Non-pigmented ciliary epithelial cell (primary cell): Measurements from ENCODE around the gene HIVEP2.

Source experiments
- DNase-seq: peaks from one replicate; pipeline ENCODE4 v3.0.0-alpha.2; 2010; ENCODE audit warnings: low read depth

HIVEP2 gene

GRCh38 chr6:142944124-142945048, 590 bp downstream of the HIVEP2 start:
- no peak for DNase-seq

DNA sequence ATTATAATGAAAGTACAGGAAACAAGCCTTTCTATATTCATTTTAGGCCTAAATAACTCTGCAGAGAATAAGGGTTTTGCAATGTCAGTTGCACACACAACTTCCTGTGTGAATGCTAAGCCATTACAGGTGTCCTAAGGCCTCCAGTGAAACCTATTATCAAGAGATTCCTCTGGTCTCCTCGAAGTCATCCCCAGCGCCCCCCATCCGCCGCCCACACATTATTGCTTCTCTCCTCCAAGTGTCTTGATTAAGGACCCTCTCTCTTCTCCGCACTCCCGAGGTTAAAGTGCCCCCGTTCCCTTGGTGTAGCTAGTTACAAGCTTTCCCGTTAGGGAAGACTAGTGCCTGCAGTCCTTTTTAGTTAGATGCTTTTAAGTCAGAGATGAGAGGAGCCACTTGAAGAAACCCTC, 1.3 kb downstream of the HIVEP2 start:
- DNase-seq, result no peak

GRCh38 chr6:142942805-142943227, 2.2 kb downstream of the HIVEP2 start:
- DNase-seq, result no peak

- no peak for DNase-seq
Measured at GRCh38 chr6:142942238-142942637, 2.7 kb downstream of the HIVEP2 start.

- DNase-seq, result no peak
Measured at GRCh38 chr6:142941018-142941417, 4.0 kb downstream of the HIVEP2 start.

GRCh38 chr6:142940487-142940886, 4.5 kb downstream of the HIVEP2 start:
- no peak for DNase-seq

- DNase-seq, result no peak
Measured at GRCh38 chr6:142938510-142938909, 6.5 kb downstream of the HIVEP2 start.

DNA sequence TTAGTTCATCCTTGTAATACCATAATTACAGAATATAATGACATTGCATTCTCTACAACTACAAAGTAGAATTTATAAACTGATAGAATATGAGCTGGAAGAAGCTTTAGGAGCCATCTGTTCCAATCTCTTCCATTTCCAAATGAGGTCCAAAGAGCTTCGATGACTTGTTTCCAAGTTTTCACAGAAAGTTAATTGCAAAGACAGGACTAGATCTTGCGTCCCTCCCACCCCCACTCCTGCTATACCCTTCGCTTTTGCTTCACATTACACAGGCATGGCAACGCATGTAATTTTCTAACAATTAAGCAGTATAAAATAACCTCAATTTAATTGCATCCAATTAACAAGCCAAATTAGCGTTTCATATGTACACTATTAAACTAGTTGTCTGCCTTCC, 7.0 kb downstream of the HIVEP2 start:
- DNase-seq, result no peak

DNA sequence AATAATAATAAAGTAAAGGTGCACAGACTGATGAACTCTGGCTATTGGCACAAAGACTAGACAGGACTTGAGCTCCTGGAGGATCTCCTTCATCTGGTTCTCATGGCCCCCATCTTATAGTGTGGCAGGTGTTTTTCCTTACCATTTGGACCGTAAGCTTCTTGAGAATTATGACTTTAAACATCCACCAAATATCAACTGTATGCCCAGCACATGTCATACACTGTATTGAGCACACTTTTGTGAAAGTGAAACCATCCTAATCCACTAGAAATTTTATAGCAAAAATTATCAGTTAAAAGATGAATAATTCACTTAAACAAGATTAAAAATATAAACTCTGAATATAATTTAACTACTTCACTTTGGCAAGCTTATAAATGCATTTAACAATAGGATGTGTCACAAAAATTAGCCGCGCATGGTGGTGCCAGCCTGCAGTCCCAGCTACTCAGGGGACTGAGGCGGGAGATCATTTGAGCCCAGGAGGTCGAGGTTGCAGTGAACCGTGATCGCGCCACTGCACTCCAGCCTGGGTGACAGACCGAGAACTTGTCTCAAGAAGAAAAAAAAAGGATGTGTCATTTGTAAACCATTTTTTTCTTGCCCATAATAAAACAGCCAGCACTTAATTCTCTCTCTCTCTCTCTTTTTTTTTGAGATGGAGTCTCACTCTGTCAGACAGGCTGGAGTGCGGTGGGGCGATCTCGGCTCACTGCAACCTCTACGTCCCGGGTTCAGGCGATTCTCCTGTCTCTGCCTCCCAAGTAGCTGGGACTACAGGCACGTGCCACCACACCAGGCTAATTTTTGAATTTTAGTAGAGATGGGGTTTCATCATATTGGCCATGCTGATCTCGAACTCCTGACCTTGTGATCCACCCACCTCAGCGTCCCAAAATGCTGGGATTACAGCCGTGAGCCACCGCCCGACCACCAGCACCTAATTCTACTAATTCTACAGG, 9.1 kb downstream of the HIVEP2 start:
- no peak for DNase-seq

GRCh38 chr6:142934599-142934998, 10.4 kb downstream of the HIVEP2 start:
- DNase-seq, result no peak

DNA sequence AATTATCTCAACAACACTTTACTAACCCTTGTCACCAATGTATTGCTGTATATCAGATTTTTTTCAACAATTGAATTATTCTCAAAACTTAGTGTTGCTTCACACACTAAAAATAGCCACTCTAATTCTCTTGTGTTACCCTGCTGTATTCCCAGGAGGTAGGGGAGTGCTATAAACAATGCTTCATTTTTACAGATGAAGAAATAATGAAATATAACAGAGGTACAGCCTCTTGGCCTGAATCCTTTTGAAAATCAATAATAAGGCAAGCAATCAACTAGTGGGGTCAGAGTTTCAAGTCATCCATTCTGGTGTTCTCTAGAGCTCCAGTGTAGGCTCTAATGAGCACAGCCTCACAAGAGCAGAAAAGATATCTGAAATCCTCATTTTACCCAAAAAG, 10.9 kb downstream of the HIVEP2 start:
- no peak for DNase-seq

- no peak for DNase-seq
Measured at GRCh38 chr6:142933701-142934100, 11.3 kb downstream of the HIVEP2 start.

DNA sequence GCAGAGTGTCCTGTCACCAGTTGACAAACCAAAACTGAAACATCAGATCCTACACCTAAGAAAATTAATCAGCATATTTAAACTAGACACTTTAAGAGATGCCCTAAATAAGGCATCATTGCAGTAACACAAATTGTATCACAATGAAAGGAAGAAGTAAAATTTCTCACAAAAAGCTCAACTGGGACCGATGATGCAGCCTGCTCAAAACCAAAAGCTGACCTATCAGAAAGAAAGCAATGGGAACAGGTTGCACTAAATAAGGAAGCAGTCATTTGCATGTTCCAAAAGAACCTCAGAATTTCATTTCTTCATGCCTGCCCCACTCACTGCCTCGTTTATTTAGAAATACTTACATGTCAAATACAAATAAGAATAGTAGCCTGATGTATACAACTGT, 12.1 kb downstream of the HIVEP2 start:
- no peak for DNase-seq

DNA sequence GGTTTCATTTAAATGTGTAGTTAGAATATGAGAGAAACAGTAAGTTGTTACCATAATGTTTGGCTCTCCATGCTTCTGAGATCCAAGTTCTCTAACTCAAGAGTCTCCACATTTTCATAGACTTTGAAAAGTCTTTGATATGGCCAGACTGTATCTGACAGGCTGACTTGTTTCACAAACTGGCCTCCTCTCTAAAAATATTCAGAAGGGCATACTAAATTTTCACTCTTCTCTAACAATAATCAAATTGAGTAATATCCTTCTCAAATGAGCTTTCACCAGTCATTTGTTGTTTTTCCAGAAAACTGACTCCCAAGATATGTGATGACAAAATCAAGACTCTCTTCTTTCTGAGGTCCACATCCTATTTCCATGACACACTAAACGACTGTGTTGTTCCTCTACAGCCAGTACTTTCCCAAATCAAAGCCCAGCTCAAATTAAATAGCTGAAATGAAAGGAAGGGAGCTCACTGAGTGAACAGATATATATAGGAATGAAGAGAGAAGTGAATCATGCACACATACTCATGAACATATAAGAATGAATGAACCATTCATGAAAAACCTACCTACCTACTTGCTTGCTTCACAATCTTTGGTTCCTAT, 15.1 kb downstream of the HIVEP2 start:
- no peak for DNase-seq

- DNase-seq, result no peak
Measured at GRCh38 chr6:142927904-142928303, 17.1 kb downstream of the HIVEP2 start.

GRCh38 chr6:142927271-142927580, 17.8 kb downstream of the HIVEP2 start:
- no peak for DNase-seq

DNA sequence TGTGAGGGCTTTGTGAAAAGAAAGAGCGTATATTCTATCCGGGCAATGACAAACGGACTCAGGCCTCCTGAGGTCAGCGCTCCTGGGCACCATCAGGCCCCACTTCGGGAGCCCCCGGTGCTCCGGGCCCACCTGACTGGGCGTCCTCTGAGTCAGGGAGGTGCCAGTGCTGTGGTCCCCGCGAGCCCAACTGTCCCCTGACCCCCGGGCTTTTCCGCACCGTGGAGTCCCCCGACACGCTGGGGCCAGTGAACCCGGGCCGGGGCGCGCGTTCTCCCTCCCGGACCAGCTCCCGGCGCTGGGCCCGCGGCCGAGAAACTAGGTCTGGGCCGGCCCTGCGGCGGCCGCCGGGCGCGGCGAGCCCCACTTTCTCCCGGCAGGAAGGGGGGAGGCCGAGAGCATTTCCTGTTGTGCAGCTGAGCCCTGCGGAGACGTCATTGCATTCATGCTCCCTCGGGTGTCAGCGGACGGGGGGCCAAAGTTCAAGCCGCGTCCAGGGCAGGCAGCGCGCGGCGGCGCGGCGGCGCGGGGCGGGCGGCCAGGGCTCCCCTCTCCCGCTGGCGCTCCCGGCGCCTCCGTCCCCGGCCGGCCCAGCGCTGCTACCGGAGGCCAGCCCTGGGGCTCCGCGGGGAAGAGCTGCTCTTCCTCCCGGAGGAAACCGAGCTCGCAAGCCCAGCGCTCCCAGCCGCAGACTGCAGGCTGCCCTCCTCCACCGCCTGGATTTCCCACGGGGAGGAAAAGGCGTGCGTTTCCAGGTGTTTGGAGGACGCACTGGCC, 18.3 kb downstream of the HIVEP2 start:
- no peak for DNase-seq

DNA sequence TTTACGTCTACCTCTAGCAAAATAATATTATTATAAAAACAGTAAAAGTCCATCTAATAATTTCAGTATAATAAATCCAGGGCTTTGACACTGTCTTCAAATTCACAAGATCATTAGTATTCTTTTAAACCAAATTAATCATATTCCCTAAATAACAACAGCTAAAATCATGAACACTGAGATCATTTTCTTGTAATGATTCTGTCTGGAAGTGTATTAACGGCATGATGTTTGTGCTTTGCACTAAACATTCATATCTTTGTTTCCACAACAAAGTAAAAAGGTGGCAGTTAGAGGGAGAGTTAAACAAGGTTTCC, 18.8 kb downstream of the HIVEP2 start:
- no peak for DNase-seq

DNA sequence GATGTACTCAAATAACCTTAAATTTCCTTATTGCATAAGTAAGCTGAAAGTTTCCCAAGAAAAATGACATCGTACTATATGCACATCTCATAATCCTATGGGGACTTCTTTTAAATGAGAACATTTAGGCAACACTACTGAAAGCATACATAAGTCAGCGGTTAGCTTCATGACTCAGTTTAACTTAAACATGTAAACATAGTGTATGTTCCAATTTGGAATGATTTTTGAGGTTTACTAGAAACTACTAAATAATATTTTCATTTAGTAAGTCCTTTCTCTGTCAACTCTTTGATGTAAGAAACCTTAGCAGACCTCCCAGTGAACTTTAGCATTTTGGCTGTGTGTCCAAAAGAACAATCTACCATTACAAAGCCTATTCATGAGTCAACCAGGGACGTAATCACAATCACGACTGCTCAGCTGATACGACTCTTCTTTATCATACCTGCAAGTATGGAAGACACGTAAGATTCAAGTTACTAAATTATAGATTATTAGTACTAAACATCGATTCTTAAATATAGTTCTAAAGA, 19.3 kb downstream of the HIVEP2 start:
- DNase-seq, result no peak

GRCh38 chr6:142918339-142919042, 26.5 kb downstream of the HIVEP2 start:
- no peak for DNase-seq

DNA sequence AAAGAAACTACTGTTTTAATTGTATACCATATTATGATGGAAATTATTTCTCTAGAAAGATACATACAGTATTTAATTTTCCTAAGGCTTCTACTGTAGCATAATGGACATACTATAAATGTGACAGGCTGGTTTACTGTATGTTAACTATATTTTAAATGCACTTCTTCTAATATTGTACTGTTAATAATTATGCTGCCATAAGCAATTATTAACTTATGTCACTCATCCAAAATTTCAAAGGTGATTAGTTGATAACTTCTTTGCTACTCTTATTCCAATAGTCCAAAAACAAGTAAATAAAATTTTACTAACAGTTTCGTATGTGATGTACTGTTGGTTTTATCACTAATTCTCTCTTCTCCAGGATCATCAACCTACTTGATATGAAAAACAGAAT, 28.1 kb downstream of the HIVEP2 start:
- no peak for DNase-seq
